HuH-7 (cell line): Measurements from ENCODE around the gene LPP.

ENCODE experiments used
- DNase-seq: peaks from one replicate; pipeline ENCODE4 v3.0.0; 2011; ENCODE audit warnings: low spot score

The LPP gene

GRCh38 chr3:188248036-188248561 lies 94.1 kb downstream of the LPP start:
- DNase-seq = no peak

GRCh38 chr3:188253123-188253793 lies 99.3 kb downstream of the LPP start:
- DNase-seq = no peak

- DNase-seq = no peak
Measured at GRCh38 chr3:188253800-188254452, 100.0 kb downstream of the LPP start.

GRCh38 chr3:188254520-188255070 lies 100.6 kb downstream of the LPP start:
- DNase-seq = no peak

GRCh38 chr3:188255190-188255589 lies 101.2 kb downstream of the LPP start:
- DNase-seq = no peak

- no peak for DNase-seq
Measured at GRCh38 chr3:188256758-188257157, 102.8 kb downstream of the LPP start.

GRCh38 chr3:188257384-188258026 lies 103.5 kb downstream of the LPP start:
- DNase-seq = no peak

- no peak for DNase-seq
Measured at GRCh38 chr3:188259191-188259590, 105.2 kb downstream of the LPP start.

- no peak for DNase-seq
Measured at GRCh38 chr3:188259596-188259995, 105.6 kb downstream of the LPP start.

- no peak for DNase-seq
Measured at GRCh38 chr3:188261011-188261410, 107.1 kb downstream of the LPP start.

GRCh38 chr3:188262488-188262887 lies 108.5 kb downstream of the LPP start:
- no peak for DNase-seq

- DNase-seq = no peak
Measured at GRCh38 chr3:188262913-188263683, 109.1 kb downstream of the LPP start.

GRCh38 chr3:188264226-188265207 lies 110.6 kb downstream of the LPP start:
- no peak for DNase-seq

GRCh38 chr3:188266562-188267274 lies 112.8 kb downstream of the LPP start:
- DNase-seq = no peak

- no peak for DNase-seq
Measured at GRCh38 chr3:188267790-188268335, 113.9 kb downstream of the LPP start.

- no peak for DNase-seq
Measured at GRCh38 chr3:188268336-188268735, 114.4 kb downstream of the LPP start.

GRCh38 chr3:188269040-188269439 lies 115.1 kb downstream of the LPP start:
- DNase-seq = no peak

- no peak for DNase-seq
Measured at GRCh38 chr3:188270423-188270972, 116.5 kb downstream of the LPP start.

GRCh38 chr3:188271226-188271914 lies 117.4 kb downstream of the LPP start:
- DNase-seq = no peak
